WI38 (cell line): ENCODE data around the gene TMEM97.

ENCODE experiments used
- H3K4me3 ChIP-seq: 2 replicates; pipeline ENCODE4 v1.5.1; 2011; ENCODE audit warnings: low read depth, mild to moderate bottlenecking, control low read depth, low read length
- TF ChIP-seq, protein P1 (sequence below): IDR thresholded peaks from 2 replicates; pipeline ENCODE4 v1.5.1; 2012; ENCODE audit warnings: low read depth, mild to moderate bottlenecking, control low read depth, low read length

TMEM97 gene

DNA sequence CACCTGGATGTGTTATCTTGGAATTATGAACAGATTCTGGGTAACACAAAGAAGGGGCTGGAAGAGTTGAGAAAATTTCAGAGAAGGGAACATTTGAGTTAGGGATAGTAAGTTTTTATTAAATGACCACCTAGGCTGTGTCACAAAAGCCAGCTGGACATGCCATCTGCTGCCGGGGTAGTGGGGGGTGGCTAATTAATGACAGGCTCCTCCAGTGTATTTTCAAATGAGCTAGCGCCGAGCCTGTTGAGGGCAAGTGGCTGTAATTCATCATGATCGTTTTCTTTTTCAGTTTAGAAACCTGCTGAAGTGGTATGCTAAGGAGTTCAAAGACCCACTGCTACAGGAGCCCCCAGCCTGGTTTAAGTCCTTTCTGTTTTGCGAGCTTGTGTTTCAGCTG is 6.2 kb downstream of the TMEM97 start:
- H3K4me3 ChIP-seq, result no peak overlapping the region
- TF ChIP-seq, protein P1, sequence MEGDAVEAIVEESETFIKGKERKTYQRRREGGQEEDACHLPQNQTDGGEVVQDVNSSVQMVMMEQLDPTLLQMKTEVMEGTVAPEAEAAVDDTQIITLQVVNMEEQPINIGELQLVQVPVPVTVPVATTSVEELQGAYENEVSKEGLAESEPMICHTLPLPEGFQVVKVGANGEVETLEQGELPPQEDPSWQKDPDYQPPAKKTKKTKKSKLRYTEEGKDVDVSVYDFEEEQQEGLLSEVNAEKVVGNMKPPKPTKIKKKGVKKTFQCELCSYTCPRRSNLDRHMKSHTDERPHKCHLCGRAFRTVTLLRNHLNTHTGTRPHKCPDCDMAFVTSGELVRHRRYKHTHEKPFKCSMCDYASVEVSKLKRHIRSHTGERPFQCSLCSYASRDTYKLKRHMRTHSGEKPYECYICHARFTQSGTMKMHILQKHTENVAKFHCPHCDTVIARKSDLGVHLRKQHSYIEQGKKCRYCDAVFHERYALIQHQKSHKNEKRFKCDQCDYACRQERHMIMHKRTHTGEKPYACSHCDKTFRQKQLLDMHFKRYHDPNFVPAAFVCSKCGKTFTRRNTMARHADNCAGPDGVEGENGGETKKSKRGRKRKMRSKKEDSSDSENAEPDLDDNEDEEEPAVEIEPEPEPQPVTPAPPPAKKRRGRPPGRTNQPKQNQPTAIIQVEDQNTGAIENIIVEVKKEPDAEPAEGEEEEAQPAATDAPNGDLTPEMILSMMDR, result no peak

DNA sequence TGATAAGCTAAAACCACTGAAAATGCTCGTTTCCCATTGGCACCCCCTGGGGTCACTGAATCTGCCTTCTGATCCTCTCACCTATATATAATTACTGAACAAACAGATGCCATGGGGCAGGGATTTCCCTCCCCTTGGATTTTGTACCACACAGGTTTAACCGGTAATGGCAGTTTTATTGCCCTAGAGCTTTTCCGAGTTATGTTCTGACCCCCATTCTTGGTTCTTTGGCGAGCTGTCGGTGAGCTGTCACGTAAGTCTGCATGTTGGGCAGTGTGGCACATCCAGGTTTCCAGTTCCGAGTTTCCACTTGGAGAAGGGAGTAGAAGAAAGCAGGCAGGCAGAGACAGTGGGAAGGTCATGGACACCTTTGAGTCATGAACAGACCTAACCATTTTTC is 7.1 kb downstream of the TMEM97 start:
- H3K4me3 ChIP-seq, result no peak overlapping the region
- TF ChIP-seq, protein P1, result no peak

DNA sequence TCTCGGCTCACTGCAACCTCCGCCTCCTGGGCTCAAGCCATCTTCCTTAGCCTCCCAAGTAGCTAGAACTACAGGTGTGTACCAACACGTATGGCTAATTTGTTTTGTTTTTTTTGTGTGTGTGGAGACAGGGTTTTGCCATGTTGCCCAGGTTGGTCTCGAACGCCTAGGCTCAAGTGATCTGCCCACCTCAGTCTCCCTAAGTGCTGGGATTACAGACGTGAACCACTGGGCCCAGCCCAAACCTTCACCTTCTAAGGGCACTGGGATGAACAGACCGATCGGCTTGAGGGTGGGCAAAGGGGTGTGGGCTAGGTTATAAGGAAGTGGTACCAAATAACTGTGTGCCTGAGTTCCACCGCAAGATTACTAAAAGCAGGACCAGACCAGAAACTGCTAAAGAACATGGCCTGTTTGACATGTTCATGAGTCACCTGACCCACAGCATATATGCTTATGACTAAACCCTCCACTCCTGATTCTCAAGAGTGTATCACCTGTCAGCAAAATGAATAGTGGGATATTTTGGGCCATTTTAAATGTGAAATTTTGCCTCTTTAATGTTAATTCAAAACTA is 8.1 kb downstream of the TMEM97 start:
- TF ChIP-seq, protein P1, result no peak
- no peak overlapping the region for H3K4me3 ChIP-seq

DNA sequence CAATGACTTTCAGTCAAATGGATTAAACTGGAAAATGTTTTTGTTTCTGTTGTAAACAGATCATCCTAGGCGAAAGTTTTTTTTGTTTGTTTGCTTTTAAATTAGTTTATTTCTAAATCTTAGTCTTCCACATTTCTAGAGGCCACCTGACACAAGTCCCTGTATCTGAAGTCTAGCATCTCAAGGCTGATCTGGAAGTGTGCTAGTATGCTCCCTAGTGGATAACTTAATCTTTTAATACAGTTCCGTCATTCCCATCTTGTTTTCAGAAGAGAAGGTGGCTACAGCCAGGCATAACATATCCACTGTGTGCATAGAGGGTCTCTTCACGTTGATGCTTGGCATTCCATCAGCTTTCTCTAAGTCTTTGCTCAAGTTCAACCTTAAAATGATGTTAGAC is 8.7 kb downstream of the TMEM97 start:
- H3K4me3 ChIP-seq, result no peak overlapping the region
- TF ChIP-seq, protein P1, result no peak

DNA sequence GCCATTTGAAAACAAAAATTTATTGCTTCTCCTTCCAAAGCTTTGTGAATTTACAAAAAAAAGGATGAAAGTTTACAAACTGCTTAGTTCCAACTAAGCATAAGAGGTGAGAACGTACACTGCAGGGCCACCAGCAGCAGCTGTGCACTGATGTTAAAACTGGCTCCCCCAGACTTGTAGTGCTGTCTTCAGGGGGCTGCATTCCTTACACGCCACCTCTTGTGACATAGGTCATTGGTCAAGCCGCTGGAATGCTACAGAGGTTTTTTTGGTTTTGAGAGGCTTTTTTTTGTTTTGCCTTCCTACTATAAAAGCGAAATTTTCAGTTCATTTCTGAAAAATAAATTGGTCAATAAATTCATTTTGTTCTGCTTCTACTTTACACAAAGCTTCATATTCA is 9.3 kb downstream of the TMEM97 start:
- no peak overlapping the region for H3K4me3 ChIP-seq
- TF ChIP-seq, protein P1, result no peak

DNA sequence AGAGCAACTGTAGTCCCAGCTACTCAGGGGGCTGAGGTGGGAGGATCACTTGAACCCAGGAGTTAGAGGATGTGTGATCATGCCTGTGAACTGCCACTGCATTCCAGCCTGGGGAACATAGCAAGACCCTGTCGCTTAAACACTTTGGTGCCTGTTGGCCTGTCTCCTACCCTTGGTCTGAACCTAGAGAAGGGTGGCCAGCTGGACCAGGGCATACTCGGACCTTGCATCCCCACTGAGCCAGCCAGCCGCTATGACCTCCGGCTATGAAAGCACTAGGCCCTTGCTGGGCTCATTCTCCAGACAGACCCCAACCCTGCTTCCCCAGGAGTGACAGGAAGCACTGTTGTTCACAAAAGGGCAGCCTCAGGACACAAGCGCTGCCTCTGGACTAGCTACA is 11.7 kb downstream of the TMEM97 start:
- H3K4me3 ChIP-seq, result no peak overlapping the region
- TF ChIP-seq, protein P1, result no peak

DNA sequence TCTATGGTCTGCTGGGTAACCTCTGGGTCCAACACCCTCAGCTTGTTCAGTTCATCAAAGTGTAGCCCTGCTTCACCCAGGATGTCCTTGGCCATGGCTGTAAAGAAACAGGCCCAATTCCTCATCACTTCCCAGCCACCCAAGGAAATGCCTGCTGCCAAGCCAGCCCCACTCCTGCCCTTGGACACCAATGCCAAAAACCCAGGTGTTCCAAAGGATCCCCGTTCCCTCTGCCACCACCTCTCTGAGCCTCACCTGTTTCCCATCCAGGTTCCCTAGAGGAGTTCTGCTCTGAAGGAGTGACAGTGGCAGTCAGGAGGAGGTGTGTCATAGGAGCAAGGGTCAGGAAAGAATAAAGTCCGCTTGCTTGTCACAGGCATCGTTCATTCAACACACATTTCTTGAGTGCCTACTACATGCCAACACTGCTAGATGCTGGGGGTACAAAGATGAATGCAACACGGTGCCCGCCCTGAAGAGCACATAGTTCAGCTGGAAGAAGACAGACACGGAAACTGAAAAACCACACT is 13.0 kb downstream of the TMEM97 start:
- TF ChIP-seq, protein P1, result no peak
- H3K4me3 ChIP-seq, result no peak overlapping the region
